T-helper 1 cell (primary cell): Measurements from ENCODE around the gene PRR35.

Experiments used
- DNase-seq, 5 donors: peaks; one replicate each; pipeline ENCODE4 v3.0.0-alpha.2; 2012 to 2020

Gene PRR35

DNA sequence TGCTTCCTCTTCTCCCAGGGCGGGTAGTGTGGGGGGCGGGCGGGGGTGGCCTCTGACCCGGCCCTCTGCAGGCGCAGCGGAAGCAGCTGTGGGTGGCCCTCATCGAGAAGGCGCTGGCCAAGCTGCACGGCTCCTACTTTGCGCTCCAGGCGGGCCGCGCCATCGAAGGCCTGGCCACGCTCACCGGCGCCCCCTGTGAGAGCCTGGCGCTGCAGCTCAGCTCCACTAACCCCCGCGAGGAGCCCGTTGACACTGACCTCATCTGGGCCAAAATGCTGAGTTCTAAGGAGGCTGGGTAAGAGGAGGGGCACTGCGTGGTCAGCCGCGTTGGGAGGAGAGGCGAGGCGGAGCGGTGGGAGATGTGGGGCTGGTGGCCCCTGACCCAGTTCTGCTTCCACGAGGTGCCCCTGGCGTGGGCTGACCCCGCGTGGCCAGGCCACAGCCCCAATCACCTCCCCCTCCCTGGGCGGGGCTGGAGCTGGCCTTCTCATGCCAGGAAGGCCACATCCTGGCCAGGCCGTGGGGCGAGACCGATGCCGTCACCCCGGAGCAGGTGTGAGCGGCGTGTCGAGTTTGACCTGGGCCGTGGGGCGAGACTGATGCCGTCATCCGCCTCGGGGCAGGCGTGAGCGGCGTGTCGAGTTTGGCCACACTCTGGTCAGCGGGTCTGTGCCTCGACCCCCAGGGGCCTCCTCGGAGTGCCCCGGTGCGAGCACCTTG lies 10.5 kb upstream of the PRR35 start:
- DNase-seq = no peak

DNA sequence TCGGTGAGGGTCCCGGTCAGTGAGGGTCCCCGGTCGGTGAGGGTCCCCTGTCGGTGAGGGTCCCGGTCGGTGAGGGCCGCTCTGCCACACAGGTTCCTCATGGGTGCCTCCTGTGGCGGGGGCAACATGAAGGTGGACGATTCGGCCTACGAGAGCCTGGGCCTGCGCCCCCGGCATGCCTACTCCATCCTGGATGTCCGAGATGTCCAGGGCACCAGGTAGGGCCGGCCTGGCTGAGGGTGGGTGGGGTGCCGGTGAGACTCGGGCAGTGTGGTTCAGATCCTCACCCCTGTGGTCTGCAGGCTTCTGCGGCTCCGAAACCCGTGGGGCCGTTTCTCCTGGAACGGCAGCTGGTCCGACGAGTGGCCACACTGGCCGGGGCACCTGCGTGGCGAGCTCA lies 9.0 kb upstream of the PRR35 start:
- DNase-seq = no peak

DNA sequence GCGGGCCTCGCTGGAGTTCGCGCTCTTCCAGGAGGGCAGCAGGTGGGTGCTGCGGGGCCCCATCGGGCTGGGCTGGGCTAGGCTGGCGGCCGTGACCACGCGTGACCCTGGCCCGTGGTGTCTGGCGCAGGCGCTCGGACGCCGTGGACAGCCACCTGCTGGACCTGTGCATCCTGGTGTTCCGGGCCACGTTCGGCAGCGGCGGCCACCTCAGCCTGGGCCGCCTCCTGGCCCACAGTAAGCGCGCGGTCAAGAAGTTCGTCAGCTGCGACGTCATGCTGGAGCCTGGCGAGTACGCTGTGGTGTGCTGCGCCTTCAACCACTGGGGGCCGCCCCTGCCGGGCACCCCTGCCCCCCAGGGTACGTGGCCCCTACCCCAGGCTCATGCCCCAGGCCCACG lies 8.0 kb upstream of the PRR35 start:
- no peak for DNase-seq

DNA sequence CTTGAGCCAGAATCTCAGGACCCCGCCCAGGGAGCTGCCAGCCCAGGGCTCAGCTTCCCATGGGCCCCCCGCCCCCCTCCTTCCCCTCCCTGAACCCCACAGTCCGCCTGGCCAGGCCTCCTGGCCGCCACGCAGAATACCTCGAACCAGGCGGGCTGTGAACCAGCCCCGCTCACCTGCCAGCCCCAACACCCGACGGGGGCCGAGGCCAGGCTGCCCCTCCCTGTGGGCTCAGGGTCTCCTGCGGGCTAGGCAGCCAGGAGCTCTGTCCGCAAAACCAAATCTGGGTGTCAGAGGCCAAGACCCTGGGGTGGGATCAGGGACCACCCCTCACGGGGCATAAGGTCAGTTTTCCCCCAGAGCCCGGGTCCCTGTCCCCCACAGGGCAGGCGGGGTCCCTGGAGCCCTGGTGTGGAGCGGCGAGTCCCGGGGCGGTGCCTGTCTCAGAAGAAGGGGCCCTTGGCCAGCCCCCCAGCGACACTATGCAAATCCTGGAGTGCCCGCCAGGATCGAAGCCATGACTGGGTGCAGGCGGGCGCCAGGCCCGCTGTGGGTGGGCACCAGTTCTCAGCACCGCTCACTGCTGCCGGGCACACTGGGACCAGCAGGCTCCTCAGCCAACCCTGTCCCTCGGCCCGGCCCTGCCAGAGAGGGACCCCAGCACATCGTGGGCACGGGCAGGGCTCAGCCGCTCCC lies 6.4 kb upstream of the PRR35 start:
- DNase-seq = no peak

DNA sequence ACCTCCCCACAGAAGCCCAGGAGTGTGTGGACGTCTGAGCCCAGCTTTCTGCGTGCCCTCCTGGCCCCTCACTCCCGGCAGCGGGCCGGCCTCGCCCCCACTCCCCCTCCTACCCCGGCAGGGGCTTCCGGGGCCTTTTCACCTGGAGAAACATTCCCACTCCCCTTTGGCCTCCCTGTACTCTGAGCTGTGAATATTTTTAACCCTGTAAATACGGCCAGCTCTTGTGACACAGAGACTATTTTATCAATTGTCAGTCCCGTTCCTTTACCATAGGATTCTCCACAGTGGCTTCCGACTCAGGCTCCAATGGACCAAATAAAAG lies 5.9 kb upstream of the PRR35 start:
- DNase-seq = no peak

DNA sequence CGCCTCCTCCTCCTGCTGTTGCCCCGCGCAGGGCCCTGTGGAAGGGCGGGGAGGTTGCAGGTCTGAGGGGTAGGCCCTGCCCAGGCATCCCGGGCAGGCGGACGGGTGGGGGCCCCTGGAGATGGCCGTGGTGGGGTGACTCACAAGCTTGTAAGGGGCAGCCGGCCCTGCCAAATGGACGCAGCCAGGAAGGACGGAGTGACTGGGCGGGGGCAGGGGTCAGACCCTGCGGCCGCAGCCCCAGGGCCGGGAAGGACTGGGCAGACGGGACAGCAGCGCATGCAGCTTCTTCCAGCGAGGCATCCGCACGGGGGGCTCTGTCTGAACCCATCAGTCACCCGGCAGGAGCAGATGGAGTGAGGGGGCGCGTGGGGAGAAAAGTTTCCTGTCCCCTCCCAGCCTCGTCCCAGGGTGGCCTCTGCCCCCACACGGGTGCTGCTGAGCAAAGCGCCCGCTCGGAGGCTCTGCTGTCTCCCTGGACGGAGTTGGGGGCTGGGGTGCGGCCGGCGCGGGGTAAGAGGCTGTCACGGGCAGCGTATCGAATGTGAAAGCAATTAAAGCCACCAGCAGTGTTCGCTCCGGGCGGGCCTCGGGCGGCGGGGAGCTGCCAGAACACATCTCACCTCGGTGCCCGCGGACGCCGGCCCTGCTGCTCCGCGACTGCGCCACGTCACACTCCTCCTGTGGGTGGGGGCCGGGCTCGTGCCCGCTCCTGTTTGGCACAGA lies 5.4 kb upstream of the PRR35 start:
- no peak for DNase-seq

DNA sequence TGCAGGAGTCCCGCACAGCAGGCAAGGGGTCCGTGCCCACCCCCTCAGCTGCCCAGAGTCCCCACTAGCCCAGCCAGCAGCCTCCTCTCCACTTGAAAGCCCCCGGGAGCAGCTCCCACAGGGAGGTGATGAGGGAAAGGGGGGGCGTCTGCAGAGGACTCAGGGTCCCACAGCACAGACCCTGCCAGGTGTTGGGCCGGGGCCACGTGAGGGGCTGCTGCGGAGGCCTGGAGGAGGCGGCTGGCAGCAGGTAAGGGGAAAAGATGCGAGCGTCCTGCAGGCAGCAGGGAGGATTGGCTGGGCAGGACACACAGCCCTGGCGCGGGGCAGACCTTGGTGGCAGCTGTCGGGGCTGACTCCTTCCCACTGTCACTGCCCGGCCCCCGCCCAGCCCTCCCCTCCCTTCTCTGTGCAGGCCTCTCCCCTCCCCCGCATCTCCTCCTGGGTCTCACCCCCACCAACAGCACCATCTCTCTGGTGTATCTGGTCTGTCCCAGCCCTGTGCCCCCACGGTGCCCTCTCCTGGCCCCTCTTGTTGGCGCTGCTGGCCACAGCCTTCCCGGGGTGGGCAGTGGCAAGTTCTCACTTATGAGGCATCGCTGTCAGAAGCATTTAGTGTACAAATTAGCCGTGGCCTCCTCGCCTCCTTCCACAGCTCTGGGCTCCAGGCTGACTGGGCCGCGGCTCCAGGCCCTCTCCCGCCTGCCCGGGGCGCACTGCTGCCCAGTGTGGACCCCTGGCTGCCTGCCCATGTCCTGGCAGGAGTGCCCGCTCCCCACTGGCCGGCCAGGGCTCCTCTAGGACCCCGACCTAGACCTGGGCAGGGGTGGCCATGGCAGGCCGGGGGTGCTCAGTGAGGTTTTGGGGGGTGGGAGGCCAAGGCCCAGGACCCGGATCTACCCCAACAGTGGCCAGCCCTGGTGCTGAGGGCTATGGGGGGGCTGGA lies 4.4 kb upstream of the PRR35 start:
- DNase-seq = no peak

DNA sequence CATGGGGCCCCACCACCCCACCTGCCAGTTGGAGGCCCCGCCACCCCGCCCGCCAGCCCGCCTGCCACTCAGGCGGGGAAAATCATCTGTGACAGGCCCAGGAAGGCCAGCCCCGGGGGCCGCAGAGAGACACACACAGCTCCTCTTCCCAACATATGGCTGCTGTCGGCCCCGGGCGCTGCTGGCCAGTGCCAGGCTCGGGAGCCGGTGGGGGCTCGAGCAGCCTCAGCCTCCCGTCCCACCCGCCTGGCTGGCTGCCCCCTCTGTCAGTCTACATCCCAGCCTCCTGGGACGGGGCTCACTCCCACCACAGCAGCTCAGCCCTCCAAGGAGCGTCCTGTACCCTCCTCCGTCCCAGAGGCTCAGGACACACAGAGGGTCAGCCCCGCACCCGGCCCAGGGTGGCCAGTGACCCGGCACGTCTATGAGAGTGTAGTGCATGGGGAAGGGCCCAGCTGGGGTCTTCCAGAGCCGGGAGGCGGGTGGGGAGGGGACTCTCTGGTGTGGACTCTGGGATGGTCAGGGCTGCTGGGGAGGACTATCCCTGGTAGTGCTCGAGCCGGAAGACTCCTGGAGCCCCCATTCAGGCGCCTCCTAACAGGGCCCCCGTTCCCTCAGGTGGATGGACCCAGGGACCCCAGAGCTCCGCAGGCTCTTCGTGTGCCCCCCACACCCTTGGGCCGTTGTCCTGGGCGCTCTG lies 3.6 kb upstream of the PRR35 start:
- DNase-seq = no peak

DNA sequence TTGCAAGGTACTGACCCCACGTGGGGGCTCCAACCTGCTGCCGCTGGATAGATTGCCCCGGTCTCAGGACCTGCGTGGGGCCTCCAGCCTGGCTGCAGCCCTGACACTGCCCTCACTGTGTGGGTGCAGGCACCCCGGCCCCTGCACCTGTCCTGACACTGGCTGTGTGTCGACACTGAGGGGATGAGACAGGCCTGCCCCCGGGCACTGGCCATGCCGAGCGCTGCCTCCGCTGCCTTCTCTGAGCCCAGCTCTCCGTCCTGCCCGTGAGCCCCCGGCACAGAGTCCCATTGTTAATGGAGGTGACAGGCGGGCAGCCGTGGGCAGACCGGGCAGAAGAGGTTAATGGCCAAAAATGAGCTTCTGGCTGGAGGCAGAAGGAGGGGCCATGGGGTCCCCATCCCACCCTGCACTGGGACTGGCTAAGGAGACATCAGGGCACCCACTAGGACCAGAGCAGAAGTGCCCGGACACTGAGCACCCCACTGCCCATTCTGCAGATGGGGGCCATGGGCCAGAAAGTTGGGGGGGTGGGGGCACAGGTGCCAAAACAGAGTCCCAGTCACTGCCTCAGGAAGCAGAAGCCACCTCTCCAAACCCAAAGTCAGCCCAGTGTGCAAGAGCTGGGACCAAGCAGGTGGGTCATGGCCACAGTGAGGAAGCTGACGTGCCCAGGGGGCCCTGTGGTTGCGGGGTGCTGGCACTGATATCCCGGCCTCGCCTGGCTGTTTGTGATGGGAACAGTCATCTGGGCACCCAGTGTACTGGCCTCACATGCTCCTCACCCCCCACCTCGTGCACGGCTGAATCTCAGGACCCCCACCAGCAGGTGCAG lies 2.5 kb upstream of the PRR35 start:
- DNase-seq = no peak

DNA sequence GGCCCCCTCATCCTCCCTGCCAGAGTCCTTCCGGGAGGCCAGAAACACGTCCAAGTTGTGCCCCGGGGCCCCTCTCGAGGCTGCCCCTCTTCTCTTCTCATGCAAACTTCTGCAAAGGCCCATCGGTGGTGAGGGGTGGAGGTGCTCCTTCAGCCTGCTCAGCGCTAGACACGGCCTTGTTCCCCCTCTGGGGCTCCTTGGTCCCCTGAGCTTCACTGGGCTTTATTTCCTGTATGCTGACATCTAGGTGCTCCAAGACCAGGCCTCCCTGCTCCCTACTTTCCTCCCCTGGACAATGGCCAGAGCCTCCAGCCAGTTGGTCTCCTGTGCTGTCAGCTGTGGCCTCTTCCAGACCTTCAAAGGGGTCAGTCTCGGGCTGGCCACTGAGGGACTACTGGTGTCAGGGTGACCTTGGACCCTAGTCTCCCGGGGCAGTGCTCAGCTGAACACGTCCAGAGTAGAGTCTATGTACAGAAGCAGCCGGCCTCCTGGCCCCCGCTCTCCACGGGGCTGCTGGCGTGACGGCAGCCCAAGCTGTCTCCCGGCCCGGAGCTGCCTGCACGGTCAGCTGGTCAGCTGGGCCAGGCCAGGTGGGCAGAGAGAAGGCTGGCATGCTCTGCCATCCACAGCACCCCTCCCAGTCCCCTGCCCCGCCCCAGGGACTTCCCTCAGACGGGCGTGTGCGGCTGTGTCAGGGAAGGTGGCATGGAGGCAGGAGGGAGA lies 1.7 kb upstream of the PRR35 start:
- DNase-seq = no peak

DNA sequence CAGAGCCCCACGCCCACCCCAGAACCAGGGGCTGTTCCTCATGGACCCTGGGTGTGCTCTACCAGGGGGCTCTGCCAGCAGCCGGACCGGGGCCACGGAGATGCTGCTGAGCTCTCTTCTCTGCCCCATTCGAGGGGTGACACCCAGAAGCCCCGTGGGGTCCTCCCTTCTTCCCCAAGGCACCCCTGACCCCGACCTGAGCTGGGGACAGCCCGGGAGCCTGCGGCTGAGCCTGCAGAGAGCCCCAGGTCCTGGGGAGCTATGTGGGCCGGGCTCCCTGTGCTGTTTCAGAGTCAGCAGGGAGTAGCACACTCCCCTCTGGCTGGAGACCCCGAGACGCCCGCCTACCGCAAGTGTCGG lies 1.2 kb upstream of the PRR35 start:
- DNase-seq = no peak

DNA sequence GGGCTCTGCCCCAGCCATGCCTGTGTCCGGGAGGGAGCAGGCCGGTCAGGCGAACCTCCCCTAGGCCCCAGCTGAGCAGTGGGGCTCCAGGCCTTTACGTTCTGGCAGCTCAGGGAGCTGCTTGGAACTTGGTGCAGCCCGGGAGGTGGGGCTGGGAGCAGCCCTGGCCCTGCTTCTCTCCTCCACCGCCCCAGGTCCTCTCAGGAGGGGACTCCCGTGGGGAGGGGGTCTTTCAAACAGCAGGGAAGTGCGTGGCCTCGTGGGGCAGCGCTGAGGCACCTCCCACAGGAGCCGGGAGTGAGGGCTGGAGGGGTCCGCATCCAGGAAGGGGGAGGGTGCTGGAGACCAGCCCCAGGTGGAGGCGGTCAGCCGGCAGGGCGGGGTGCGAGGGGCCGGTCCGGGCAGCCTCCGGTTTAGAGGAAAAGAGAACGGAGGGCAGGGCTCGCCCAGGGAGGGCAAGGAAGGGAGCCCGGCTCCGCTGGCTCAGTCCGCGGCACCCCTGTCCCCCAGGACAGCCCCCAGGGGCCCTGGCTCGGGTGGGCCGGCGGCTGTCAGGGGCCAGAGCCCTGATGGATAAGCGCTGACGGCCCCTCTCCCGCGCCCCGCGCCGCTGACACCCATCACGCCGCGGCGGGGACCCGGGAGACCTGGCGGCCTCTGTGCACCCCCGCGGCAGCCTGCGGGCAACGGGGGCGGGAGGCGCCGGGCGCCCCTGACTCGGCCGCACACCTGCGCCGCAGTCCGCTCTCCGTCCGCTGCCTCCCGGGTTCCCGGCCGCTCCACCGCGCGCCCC lies 587 bp upstream of the PRR35 start:
- DNase-seq = no peak

DNA sequence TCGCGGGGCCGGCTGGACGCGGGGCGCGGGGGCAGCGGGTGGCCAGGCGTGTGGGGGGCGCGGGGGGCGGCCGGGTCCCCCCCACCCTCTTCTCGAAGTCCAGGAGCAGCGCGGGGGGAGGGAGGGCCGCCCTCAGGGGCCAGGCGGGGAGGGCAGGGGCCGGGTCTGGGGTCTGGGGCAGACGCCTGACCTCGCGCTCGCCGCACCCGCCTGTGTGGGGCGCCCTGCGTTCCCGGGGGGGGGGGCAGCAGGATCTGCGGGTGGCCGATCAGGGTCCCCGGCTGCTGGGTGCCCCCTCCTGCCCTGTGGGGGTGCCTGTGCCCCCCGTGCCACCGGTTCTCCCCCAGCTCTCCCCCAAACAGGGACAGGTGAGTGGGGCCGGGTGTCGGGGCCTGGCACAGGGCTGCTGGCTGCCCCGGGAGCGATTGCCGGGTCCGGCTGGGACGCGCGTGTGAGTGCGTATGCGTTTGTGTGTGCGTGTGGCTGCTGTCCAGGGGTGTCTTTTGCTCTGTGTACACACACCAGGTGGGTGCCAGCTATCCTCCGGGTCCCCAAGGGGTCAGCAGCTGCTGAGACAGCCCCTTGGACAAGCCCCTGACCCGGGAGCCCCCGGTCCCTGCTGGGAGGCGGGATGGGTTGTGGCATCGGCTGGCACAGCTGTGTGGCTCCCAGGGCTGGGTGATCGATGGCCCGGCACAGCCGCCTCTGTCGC lies 663 bp downstream of the PRR35 start:
- no peak for DNase-seq

DNA sequence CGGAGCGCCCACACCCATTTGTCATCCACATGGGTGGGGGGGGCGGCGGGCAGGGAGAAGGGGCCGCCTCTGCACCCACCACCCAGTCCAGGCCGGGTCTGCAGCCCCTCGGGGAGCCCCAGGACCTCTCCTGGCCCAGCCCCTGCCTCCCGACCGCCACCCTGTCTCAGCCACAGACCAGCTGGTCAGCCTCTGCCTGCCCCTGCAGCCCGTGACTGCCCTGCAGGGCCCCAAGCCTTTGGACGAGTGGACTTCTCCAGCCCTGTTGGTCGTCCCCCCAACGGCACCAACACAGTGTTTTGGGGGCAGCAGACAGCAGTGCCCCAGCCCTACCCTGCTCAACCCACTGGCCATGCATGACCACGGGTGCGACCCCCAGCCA lies 1.2 kb downstream of the PRR35 start:
- DNase-seq = no peak

DNA sequence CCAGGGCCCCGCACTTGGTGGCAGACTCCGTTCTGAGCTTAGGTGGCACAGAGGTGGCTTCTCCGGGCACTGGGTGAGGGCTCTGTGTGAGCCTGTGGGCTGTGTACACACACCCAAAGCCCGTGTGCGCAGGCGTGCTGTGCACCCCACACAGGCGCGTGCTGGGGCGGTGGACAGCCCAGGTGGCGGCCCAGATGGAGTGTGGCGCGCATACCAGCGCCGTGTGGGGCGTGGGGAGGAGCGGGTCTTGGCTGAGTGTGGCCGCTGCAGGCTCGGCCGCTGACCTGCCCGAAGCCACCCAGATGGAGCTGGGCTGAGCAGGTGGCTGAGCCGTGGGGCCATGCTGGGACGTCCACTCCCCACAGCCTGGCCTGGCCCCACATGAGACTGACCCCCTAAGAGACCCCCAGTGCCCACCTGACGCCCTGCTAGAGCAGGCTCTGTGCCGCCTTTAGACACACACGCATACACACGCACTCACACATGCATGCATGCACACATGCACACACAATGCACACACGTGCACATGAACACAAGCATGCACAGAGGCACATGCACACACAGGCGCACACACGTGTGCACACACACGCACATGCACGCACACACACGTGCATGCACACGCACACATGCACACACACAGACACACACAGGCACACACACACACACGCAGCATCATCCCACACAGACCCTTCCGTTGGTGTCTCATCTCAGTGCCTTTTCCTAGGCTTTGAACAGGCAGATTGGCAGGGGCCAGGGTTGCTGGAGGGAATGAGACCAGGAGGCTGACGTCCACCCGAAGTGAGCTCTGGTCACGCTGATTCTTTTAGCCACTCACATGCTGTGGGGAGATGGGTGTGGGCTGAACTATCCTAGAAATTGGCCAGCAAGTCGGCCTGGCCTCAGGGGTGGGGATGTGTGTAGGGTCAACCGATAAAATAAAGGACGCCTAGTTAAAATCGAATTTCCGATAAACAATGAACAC lies 2.1 kb downstream of the PRR35 start:
- DNase-seq = no peak

DNA sequence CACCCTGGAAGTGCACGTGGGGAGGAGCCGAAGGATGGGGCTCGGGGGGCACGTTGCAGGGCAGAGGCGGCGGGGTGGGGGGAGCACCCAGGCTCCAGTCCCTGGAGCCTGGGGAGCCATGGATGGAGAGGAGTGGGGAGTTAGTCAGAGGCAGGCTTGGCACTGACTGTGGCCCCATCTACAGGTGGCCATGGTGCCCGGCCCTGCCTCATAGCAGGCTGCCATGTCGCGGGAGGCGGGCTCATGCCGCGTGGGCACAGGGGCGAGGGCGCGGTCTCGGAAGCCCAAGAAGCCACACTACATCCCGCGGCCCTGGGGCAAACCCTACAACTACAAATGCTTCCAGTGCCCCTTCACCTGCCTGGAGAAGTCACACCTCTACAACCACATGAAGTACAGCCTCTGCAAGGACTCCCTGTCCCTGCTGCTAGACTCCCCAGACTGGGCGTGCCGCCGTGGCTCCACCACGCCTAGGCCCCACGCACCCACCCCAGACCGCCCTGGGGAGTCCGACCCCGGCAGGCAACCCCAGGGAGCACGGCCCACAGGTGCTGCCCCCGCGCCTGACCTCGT lies 3.0 kb downstream of the PRR35 start:
- DNase-seq = no peak

DNA sequence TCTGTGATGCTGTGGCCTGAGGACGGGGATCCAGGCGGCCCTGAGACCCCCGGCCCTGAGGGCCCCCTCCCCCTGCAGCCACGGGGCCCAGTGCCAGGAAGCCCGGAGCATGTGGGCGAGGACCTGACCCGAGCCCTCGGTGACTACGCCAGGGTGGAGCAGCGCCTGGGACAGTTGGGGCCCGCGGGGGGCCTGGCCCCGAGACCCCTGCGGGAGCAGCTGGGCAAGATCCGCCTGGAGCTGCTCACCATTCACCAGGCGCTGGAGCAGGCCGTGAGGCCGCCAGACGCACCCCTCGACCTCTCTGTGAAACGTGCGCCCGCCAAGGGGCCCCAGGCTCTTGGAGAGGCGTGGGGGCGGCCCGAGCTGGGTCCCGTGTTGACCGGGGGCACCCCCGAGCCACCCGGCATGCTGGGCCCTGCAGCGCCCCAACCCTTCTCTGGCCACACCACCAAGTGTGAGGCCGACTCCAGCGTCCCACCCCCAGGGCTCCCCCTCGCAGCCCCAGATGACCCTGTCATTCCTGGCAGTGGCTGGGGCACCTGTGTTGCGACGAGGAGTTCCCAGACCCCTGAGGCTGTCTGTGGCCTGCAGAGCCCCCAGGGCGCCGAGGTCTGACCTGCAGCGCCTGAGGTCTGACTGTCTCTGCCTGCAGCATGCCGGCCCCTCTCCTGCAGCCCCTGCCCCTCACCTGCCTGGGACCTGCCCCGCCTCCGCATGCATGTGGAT lies 4.7 kb downstream of the PRR35 start:
- no peak for DNase-seq
